Measurements from ENCODE around the gene DNAJA3.
A peak's percentile ranks its signal among the peaks of the same experiment; 100 is the strongest.

The DNAJA3 gene

DNA sequence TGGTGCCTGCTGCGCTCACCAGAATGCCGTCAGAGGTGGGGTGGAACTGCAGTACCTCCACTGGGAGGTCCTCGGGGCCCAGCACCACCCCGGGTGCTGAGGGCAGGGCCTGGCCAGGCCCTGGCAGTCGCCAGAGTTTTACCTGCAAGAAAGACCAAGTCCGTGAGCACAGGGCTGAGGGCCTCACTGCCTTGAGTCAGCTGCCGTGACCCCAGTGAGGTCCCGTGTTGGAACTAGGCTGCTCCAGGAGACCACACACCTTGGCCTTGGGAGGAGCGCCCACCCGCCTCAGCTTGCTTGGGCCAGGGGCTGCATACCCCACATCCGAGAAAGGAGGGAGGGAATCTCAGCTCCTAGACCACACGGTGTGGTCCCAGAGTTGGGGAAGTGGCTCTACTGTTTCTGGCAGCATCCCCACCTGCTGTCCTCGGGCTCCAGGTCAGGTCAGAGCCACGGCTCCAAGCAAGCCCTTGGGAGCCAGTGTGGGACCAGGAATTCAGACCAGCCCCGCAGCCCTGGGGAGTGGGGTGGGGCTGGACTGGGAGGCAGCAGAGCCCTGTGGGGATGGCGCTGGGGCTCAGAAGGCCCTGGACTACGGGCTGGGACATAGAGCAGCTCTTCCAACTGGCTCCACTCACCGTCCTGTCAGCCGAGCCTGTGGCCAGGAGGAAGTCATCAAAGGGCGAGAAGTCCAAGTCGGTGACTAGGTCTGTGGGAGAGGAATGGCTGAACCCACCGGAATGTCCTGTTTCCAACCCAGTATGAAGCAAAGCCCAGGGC lies 17.9 kb upstream of the DNAJA3 start:
- no peak for DNase-seq

DNA sequence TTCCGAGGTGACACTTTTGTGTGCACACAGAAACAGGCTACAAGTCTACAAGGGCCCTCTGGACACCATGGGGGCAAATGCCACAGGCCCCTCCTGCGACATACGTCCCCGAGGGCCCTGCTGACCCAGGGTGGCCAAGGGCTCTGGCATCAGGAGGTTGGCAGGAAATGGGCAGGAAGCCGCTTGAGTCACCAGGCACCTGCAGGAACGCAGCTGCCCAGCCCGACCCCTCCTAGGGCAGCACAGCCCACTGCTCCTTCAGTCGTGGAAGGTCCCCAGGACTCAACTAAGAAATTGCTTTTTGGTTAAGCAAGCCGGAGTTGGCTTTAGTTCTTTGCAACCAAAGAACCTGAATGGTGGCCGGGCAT lies 17.4 kb upstream of the DNAJA3 start:
- DNase-seq, result no peak

DNA sequence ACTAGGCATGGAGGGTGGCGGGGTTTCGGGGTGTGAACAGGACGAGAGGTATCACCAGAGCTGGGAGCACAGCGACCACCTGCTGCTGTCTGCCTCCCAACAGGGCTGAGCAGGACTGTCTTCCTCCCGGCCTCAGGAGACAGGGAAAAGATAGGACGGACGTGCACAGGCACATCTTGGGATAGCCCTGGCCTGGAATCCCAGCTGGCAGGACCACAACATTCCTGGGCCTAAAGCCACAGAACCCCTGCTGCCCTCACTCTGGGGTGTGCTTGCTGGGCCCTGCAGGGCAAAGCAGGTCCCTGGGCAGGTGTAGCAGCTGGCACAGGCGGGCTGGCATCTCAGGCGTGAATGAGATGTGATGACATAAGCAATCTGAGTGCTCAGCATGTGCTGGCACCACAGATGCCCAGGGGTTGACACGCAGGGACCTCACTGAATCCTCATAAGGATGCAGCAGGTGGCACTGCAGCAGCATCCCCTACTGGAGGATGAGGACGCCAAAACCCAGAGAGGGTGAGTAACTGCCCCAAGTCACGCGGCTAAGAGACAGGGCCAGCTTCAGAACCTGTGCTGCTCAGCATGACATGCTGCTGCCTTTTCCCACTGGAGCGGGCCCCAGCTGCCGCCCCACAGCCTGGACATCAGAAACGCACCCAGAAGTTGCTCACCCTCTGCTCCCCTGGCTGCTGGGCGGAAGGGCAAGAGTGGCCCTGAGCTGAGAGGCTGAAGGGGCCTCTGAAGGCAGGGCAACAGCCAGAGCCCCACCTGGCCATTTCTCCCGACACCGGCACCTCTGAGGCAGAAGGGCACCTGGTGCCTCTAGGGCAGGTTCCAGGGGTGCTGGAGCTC lies 16.4 kb upstream of the DNAJA3 start:
- DNase-seq, result no peak

DNA sequence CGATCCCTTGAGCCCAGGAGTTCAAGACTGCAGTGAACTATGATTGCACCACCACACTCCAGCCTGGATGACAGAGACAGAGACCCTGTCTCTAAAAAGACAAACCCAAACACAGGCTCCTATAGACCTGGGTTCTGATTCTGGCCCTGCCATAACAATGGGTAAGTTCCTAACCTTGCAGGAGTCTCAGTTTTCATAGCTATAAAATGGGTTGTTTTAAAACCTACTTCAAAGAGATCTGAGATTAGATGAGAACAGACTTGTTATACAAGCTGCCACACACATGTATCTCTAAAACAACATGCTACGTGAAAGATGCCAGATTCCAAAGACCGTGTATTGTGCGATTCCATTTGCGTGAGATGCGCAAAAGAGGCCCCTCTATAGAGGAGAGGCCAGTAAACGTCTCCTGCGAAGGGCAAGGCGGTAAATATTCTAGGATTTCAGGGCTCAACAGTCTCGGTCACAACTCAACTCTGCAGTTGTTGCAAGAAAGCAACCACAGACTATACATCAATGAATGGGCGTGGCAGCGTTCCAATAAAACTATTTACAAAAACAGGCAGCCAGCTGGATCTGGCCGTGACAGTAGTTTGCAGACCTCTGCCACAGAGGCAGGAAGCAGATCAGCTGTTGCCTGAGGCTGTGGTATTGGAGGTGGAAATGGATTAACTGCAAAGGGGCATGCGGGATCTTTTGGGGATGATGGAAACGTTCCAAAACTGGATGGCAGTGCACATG lies 15.2 kb upstream of the DNAJA3 start:
- no peak for DNase-seq

DNA sequence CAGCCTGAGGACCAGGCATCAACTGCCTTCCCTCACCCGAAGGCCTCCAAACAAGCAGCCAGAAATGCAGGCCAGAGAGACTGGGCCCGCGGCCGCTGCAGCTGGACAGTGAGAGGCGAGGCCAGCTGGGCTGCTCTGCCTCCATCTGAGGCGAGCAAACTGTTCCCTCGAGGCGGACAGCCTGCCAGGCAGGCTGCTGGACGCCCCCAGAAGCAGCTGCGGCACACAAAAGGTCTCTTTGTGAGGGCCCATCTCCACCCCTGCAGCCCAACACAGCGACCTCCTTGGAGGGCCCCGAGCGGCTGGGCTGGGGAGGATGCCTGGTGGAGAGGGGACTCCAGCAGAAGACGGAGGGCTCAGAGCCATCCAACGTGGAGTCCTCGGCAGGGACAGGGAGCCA lies 14.0 kb upstream of the DNAJA3 start:
- DNase-seq, result no peak

DNA sequence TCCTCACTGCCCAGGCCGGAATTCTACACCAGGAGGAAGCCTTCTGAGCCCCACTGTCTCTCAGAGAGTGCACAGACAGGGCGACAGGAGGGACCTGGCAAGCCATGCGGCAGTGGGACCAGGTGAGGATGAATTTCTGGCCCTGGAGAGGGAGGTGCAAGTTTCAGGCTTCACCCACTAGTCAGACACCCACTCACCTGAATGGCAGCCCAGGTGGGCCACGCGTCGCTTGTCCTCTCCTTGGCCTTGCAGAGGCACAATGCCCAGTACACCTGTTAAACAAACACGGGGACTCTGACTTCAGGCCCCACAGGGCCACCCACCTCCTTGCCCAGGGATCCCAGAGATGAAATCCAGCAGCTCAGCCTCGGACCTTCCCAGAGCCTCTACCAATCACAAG lies 13.5 kb upstream of the DNAJA3 start:
- DNase-seq, result no peak

DNA sequence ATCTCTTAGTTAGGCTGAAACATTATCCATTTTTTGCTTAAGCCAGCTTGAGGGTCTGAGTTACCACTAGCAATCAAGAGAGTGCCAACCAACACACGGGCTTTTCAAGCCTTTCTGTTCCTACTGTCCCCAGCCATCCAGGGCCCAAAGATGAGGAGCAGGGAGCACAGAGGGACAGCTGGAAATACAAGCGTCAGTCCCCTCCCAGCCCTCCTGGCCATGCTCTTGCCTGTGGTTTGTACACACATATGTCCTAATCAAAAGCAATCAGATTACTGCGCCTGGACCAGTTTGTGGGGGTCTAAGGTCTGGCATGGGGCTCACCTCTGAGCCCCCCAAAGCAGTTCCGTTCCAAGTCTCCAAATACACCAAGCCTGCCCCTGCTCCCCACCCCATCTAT lies 12.8 kb upstream of the DNAJA3 start:
- no peak for DNase-seq

DNA sequence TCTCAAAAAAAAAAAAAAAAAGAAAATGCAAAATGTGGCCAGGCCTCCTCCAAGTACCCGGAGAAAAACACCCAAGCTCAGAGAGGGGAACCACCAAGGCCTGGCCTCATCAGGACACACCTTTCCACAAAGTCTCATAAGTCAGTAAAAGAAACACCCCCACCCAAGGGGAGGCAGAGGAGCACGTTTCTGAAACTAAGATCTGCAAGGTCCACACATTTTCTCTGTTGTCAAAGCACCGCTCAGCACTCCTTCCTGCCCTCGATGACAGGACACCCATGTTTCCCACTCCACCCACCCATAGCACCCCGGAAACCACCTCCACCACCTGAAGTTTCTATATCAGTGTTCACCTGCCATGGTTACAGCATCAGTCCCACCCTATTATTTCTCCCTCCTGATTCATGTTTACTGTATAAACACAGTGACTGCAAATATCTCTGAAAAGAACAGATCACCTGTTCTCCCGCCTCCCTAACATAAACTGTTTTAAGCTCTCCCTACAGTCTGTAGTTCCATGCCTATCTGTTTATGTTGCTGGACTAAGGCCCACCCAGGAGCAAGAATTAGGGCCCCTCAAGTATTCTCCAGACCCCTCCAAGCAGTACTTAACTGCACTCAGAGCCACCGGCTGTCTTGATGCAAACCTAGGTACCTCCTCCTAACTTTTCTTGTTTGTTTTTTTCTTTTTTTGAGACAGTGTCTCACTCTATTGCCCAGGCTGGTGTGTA lies 11.3 kb upstream of the DNAJA3 start:
- no peak for DNase-seq

DNA sequence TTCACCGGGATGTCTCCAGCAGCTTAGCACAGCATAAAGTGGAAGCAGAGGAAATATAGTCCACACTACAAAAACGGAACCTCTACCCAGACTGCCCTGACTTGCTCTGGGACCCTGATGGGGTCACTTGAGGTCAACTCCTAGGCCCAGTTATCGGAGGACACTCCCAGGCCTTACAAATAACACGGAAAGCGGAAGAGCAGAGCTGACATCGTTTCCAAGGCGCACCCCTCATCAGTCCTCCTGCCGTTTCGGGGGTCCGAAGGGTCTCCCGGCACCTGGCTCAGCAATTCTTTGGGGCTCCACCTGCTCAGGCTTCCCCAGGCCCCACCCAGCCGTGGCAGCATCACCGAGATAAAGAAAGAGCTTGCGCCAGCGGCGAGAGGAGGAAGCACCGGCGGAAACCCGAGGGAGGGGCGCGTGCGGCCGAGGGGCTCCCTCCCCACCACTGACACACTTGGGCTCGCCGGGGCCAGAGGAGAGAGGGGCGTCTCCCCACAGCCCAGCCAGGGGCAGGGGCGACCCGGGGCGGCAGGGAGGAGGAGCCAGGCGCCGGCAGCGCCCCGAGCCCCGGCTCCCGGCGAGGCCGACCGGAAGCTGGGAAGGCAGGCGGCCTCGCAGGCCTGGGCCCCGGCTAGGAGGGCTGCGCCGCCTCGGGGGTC lies 10.0 kb upstream of the DNAJA3 start:
- DNase-seq, result peak; percentile 4

DNA sequence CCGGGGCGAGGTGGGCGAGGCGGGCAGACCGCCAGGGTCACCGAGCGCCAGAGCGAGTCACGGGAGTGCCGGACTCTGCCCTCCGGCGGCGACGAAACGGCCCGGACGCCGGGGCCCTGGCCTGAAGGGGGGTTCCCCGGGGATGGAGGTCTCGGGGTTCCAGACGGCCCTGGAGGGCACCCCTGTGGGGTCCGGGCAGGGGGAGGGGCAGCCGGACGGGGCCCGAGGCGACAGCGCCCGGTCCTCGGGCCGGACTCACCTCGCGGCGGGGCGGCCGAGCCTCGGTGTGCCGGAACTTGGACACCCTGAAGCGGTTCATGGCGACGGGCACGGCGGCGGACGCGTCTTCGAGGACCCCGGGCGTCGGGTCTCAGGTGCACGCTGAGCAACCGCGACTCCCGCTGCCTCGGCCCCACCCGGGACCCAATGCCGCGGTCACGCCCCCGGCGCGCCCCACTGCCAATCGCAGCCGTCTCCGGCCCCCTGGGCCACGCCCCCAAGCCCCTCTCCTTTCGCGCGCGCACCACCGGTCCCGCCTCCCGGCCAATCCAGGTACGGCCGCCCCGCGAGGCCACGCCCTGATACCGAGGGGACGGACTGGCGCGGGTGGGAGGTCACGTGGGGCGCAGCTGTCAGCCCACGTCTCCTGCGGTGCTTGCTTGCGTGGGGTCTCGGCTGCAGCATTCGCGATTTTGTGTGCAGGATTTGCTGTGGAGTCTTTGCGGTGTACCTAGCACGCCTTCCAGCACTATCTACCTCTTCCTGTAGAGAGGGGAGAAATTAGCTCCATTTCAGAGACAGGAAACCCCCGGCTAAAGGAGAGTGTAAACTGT lies 9.3 kb upstream of the DNAJA3 start, which contains the start of gene CORO7:
Gene CORO7, minus strand, starts transcription at position 397 of the 833 bp plus-strand sequence. Its CDS starts 78 bp downstream, at position 319.
- DNase-seq, result peak; percentile 92

DNA sequence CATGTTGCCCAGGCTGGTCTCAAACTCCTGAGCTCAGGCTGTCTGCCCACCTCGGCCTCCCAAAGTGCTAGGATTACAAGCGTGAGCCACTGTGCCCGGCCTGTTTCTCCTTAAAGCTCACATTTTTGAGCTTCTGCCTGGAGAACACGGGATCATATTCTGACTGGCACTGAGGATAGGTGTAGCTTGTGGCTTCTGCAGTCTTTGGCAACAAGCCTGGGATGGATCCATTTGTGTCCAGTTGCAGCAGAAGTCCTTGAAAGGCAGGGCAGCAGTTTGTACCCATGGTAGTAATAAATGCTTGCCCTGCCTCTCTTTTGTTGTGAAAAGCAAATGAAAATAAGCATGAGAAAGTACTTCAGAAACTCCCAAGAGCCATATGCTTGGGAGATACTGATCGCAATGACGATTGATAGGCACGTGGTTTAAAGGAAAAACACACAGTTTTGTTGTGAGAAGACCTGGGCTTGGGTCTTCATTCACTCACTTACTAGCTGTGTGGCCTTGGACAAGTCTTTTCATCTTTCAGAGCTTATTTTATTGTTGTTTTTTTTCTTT lies 6.2 kb upstream of the DNAJA3 start:
- DNase-seq, result no peak

DNA sequence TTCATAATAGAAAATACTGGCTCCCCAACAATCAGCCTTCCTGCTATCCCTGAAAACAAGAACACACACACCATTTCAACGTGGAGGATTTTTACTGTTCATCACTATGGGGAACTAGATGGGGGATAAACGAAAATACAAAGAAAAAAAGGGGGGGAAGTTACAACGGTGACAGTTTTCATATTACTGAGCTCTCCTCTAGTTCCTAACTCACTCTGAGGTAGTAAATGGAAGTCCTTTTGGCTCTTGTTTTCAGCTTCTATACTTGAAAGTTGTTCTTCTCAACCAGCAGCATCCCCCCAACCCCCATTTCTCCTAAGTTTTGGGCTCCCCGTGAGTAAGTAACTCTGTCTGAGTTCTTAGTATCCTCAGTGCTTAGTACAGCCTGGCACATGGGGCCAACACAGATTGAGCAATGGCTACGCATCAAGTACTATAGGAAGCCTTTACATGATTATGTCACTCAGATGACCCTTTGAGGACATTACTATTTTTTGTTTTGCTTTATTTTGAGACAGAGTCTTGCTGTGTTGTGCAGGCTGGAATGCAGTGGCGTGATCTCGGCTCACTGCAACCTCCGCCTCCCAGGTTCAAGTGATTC lies 5.1 kb upstream of the DNAJA3 start:
- no peak for DNase-seq

DNA sequence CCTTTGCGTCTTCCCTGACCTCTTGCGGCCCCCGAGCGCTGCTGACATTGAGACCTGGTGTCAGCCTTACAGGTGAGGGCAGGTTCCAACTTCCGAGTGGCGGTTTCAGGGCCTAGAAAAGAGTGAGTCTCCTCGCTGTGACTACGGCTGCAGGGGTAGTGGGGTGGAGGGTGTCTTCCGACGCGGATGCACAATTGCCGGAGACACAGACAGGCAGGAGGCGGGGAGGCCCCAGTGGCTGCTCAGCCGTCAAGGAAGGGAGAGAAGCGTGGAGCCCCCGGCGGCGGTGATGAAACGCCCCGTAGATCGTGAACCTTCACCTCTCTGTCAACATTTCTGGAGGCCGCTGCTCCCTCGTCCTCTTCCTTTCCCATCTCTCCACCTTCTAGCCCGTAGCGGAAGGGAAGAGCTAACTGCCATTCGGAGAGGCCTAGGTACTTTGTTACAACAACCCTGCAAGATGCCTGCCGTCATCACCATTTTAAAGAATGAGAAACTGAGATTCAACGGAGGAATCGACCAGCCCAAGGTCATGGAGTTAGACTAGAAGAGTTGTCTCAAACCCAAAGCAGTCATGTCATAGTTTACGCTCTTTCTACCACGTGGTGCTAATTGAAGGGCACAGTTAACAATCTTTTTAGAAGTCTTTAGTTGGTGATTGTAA lies 485 bp downstream of the DNAJA3 start:
- DNase-seq, result no peak

DNA sequence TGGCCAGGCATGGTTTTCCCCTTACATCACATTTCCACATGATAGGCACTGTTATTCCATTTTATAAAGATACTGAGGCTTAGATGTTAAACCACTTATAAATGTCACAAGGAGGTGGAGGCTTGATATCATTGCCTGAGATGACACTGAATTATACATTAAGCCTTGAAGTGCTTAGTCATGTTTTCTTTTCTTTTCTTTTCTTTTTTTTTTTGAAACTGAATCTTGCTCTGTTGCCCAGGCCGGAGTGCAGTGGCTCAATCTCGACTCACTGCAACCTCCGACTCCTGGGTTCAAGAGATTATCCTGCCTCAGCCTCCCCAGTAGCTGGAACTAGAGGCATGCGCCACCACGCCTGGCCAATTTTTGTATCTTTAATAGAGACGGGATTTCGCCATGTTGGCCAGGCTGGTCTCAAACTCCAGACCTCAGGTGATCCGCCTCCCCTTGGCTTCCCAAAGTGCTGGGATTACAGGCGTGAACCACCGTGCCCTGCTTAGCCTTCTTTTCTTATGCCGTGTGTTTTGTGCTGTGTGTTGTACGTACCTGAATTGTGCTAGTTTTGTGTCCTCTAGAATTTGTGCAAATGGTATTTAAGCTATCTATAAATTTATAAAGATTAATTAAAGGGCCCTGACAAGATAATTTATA lies 1.2 kb downstream of the DNAJA3 start:
- no peak for DNase-seq

DNA sequence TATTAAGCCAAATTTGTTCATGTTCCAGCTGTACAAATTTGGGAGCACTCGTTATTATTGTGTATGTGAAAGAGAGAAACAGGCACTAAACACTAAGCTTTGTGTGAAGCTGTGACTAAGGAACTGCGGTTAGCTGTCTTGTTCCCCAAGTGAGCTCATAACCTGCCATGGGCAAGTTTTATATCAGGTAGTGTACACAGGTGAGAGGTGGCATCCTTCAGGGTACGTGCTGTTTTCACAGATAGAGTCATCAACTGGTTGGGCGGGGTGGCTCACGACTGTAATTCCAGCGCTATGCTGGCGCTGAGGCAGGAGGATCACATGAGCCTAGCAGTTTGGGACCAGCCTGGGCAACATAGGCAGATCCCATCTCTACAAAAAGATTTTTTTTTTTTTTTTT lies 2.8 kb downstream of the DNAJA3 start:
- DNase-seq, result no peak

DNA sequence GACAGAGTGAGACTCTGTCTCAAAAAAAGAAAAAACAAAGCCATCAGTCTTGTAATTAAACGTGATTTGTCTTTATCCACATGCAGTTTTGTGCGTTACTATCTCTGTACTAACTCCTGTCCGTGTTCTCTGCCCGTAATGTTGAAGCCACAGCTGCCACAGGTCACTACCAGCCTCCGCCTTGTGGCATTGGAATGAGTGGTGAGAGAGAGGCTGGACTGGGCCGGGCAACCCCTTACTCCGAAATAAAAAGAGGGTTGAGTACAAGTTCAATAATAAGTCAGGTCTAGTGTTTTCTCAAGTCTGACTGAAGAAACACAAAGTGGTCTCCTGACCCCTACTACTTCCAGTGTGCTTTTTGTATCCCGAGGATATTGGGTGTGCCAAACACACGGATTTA lies 5.4 kb downstream of the DNAJA3 start:
- no peak for DNase-seq

DNA sequence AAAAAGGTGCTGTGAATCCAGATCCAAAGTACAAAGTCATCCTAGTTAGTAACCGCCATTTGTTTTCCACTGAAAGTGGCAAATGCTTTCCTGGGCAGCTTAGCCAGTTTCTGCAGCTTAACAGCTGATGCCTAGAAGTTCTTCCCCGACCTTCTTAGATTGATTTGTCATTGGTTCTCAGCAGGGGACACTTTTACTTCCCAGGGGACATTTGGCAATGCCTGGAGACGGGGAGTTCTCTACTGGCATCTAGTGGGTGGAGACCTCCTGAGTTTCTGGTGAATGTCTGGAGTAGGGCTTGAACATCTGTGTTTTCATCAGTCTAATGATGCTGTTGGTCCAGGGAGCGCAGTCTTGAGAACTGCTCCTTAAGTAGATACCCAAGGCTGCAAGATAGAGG lies 7.6 kb downstream of the DNAJA3 start:
- DNase-seq, result no peak

DNA sequence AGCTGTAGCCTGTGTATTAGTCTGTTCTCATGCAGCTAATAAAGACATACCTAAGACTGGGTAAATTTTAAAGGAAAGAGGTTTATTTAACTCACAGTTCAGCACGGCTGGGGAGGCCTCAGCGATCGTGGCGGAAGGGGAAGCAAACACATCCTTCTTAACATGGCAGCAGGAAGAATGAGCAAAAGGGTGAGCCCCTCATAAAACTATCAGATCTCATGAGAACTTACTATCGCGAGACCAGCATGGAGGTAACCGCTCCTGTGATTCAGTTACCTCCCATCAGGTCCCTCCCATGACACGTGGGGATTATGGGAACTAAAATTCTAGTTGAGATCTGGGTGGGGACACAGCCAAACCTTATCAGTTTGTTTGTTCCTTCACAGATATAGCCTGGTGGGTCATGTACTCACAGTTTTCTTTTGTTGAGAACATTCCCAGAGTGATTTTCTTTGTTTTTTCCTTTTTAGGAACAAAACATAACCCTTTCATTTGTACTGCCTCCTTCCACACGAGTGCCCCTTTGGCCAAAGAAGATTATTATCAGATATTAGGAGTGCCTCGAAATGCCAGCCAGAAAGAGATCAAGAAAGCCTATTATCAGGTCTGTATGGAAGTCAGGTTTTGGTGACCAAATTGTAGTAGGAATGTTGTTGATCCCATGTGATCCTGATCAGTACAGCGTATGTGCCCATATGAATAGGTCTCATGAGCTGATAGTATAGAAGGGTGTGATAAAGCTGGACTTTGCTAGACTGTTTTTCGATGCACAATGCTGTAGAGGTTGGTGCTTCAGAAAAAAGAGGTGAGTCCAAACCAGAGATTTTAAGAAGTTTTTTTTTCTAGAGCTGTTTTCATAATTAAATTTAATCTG lies 8.5 kb downstream of the DNAJA3 start:
- no peak for DNase-seq

Measured in NCI-H1436 (cell line).